Activated T-helper 17 cell treated with anti-CD3 and anti-CD28 coated beads, Interleukin-2, amount 50 U/mL, for 72 hours (primary cell): ENCODE measurements around the gene ABCB9. TPM values are rescaled to one million over a fixed set of nuclear protein-coding genes. Genes with fewer than 3 reads are reported as not detected.

Experiments
- ATAC-seq: fragments of 150-1000 bp; cut with Tn5 transposase; replicated peaks from 2 replicates; pipeline ENCODE4 v1.10.0; 2021; ENCODE audit warnings: mild to moderate bottlenecking, moderate library complexity
- H3K27ac Mint-ChIP-seq: one replicate; pipeline ENCODE4 v1.8.0; 2022; ENCODE audit warnings: mixed read lengths
- H3K27me3 Mint-ChIP-seq: one replicate; pipeline ENCODE4 v1.8.0; 2022; ENCODE audit warnings: mixed read lengths
- H3K36me3 Mint-ChIP-seq: one replicate; pipeline ENCODE4 v1.8.0; 2022; ENCODE audit warnings: low read depth, mild to moderate bottlenecking, mixed read lengths
- H3K4me1 Mint-ChIP-seq: one replicate; pipeline ENCODE4 v1.8.0; 2022; ENCODE audit warnings: mixed read lengths
- H3K4me3 Mint-ChIP-seq: one replicate; pipeline ENCODE4 v1.8.0; 2022; ENCODE audit warnings: mild to moderate bottlenecking, mixed read lengths
- H3K9me3 Mint-ChIP-seq: one replicate; pipeline ENCODE4 v1.8.0; 2022; ENCODE audit warnings: mixed read lengths
- total RNA-seq, 2 donors: library from RNA; stranded (reverse); gene quantifications; one replicate each; pipeline ENCODE4 v1.2.3, GENCODE V29; 2022

Gene ABCB9
- total RNA-seq, 2 donors from 2014 or later = 7.7 to 12.0 TPM

DNA sequence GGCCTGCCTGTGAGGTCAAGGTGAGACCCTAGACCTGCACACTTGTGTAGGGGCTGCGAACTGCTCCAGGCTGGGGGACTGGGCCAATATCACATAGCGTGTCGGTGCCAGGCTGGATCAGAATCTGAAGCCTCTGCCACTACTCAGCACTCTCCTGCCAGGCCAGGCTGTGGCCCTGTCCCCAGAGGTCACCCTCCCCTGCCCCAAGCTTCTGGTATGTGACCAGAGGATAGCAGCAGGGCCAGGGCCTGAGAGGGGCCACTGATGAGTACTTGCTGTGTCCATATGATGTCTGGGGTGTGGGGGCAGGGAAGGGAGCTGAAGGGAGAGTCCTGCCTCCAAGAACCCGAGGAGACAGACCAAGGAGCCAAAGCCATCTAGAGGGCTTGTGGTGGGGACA, 32.1 kb upstream of the ABCB9 start:
- Mint-ChIP-seq H3K27ac (no peak overlapping the region), H3K27me3 (no peaks in the 10 kb centered on the region), H3K9me3 (no peaks in the 10 kb centered on the region), H3K4me1 (no peaks in the 10 kb centered on the region), H3K36me3 (no peaks in the 10 kb centered on the region), H3K4me3 (no peak overlapping the region)
- no peak for ATAC-seq

DNA sequence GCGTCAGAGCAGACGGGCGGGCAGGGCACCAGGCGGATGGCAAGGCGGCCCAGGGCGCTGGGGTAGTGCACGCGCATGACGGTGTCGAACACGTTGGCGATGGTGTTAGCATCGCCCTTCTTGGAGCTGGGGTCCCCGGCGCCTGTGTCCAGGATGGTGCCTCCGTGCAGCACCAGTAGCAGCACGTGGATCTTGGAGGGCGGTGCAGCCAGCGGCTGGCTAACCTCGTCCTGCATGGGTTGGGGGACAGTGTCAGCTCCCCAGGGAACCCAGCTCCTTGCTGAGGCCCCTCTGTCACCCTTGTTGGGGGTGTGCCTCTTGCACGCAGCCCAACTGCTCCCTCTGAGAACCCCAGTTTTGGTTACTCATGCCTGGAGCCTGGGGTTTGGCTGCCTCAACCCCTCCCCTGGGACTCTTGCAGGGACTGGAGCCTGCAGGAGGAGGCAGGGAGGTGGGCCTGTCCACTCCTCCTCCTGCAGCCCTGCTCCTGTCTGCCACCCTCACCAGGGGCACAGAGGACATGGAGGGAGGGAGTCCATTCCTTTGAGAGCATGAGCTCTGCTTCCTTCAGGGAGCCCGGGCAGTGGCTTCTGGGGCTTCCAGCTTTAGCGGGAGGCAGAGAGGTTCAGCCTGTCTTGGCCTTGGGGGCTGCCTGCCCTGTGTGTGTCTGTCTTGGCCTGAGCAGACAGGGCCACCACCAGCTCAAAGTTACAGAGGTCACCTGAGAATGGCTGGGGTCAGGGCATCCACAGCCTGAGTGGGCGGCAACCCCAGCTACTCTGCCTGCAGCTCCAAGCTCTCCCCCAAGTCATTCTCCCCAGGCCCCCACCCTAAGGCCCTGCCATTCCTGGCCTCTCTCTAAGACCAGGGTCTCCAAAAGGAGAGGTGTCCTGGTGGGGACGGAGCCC, 31.3 kb upstream of the ABCB9 start:
- Mint-ChIP-seq H3K27me3 (no peaks in the 10 kb centered on the region), H3K9me3 (no peaks in the 10 kb centered on the region), H3K36me3 (no peaks in the 10 kb centered on the region), H3K4me1 (no peaks in the 10 kb centered on the region), H3K4me3 (no peak overlapping the region), H3K27ac (no peak overlapping the region)
- no peak for ATAC-seq

DNA sequence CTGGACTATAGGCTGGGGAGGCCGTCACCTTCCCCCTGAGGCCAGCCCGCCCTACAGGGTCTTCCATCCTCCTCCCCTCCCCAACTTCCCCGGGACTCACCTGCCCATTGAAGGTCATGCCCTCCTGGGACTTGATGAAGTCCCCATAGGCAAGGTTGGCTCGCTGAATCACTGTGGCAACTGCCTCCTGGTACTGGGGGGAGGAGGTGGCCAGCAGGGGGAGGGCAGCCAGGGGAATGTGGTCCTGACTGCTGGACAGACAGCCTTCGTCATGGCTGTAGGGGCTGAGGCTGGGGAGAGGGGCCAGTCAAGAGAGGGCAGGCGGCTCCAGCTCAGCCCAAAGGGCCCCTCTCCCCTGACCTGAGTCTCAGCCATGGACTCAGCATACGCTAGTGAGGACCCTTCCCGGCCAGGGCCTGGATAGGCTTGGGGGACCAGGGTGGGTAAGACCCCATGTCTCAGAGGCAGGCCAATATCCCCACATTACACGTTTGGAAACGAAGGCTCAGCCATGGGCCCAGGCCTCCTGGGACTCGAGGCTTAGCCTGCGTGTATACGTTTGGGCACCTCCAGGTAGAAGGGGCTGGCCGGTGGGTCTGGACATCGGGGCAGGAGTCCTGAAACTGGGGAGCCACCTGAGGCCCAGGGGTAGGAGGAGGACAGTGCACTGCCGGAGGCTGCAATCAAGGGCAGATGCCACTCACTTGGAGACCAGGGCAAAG, 30.5 kb upstream of the ABCB9 start:
- Mint-ChIP-seq H3K27me3 (no peaks in the 10 kb centered on the region), H3K27ac (no peak overlapping the region)
- ATAC-seq = no peak

DNA sequence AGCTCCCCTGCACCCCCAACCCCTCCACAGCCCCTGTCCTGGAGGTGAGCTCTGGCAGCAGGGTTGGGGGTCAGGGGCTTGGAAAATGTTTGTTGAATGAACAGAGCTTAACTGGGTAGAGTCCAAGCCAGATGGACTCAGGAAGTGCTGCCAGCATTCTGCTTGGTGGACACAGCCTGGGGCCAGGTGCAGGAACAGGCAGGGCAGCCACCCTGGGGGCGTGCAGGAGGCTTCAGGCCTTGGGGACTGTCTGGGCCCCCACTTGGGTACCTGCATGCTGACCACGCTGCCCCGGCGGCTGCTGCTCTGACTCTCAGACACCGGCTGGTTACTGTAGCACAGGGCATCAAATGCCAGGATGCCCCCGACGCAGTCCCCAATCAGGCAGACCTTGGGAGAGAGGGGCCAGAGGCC, 29.9 kb upstream of the ABCB9 start:
- H3K36me3 Mint-ChIP-seq = no peaks in the 10 kb centered on the region
- no peak for ATAC-seq
- H3K27ac Mint-ChIP-seq = no peak overlapping the region
- H3K27me3 Mint-ChIP-seq = no peaks in the 10 kb centered on the region
- no peak overlapping the region for H3K4me3 Mint-ChIP-seq
- no peaks in the 10 kb centered on the region for H3K9me3 Mint-ChIP-seq
- H3K4me1 Mint-ChIP-seq = no peaks in the 10 kb centered on the region

More for the DNA sequence above, 30.5 kb upstream of the ABCB9 start:
- Mint-ChIP-seq H3K9me3 (no peaks in the 10 kb centered on the region), H3K4me3 (no peak overlapping the region), H3K36me3 (no peaks in the 10 kb centered on the region), H3K4me1 (no peaks in the 10 kb centered on the region)

DNA sequence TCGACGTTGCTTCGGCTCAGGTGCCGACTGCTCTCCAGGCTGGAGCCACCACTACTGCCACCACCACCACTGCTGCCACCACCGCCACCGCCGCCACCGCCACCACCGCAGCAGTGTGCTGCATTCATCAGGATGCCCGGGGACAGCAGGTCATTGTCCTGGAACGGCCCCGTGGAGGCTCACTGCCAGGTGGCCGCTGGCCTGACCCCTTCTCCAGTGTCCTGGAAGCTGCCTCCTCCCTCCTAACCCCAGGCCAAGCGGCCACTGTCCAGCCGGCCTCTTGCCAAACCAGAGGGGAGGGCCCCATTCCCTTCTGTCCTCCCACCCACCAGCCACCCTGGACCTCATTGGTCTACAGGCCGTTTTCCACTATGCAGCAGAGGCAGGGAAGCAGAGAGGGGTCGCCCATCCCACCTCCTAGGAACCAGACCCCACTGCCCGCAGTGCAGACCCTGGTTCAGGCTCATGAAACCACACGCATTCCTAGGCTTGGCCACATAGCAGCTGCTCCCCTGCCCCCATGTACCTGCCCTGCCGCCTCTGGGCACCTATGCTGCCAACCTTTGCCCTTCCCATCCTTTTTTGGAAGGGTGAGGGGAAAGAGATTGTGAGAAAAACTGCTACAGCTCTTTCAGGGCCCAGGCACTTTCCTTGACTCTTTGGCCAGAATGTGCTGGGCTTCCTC, 29.4 kb upstream of the ABCB9 start:
- Mint-ChIP-seq H3K27me3 (no peaks in the 10 kb centered on the region), H3K4me1 (no peaks in the 10 kb centered on the region), H3K36me3 (no peaks in the 10 kb centered on the region), H3K27ac (no peak overlapping the region), H3K9me3 (no peaks in the 10 kb centered on the region), H3K4me3 (no peak overlapping the region)
- ATAC-seq = no peak

DNA sequence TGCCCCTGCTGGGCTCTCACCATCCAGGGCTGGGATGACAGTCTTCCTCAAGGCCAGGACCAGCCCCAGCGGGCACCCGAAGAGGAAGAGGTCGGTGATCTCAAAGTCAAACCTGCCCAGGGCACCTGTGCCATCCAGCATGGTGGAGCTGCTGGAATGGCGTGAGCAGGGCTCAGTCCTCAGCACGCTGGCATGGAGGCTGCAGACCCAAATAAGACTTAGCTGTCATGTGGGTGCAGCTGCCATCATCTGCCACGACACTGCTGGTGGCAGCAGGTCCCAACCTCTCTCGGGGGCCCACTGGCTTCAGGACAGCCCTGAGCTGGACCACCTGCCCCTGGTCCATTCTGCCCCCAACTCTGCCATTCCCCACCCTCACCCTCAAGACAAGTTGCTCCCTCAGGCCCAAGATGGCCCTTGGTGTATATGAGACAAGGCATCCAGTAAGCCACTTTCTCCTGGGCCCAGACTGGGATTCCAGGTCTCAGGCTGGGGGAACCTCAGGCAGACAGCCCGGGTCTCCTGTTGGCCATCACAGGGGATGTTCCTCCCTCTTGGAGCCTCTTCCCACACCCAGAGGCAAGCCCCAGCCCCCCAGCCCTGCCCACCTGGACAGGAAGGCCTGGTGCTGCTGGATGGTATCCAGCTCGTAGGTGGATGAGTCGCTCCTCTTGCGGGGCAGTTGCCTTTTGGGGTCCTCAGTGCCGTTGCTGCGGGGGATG, 28.7 kb upstream of the ABCB9 start:
- no peak overlapping the region for H3K4me3 Mint-ChIP-seq
- no peaks in the 10 kb centered on the region for H3K4me1 Mint-ChIP-seq
- no peaks in the 10 kb centered on the region for H3K9me3 Mint-ChIP-seq
- ATAC-seq = no peak
- H3K27ac Mint-ChIP-seq = no peak overlapping the region
- H3K27me3 Mint-ChIP-seq = no peaks in the 10 kb centered on the region
- no peaks in the 10 kb centered on the region for H3K36me3 Mint-ChIP-seq

DNA sequence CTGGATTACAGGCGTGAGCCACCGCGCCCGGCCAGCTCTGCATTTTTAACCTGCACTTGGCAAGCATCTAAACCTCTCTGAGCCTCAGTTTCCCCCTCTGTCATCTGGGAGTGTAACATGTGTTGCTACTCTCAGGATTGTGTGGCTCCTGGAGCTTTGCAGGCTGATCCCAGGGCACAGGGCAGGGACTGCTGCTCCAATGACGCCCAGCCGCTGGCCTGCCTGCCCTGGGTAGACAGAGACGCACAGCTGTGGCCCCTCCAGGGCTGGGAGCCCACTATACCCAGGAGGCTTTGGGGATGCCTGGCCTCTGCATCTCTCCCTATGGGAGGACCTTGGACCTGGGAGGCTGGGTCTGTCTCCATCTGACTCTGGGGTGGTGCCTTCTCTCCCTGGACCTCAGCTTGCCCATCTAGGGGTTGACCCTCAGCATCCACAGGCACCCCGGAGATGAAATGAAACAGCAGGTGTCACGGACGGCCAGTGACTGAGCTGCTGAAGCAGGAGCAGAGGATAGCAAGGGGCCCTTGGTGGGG, 27.9 kb upstream of the ABCB9 start:
- Mint-ChIP-seq H3K9me3 (no peaks in the 10 kb centered on the region), H3K36me3 (no peaks in the 10 kb centered on the region), H3K4me3 (no peak overlapping the region), H3K27me3 (no peaks in the 10 kb centered on the region), H3K27ac (no peak overlapping the region), H3K4me1 (no peaks in the 10 kb centered on the region)
- ATAC-seq = no peak

DNA sequence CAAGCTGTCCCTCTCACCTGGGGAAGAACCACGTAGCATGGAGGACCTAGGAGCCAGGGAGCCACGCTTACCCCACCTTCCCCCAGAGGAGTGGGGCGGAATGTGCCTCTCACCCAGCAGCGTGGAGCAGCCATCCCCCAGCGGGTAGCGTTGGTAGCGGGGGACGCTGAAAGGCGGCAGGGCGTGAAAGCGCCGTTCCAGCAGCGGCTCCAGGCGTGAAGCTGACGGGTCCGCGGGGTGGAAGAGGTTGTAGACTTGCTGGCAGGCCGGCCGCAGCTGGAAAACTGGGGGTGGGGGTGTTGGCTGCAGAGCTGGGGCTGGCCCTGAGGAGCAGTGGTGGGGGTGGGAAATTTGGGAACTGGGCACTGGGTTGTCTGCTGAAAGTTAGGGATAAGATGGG, 26.1 kb upstream of the ABCB9 start:
- H3K4me1 Mint-ChIP-seq = no peaks in the 10 kb centered on the region
- H3K4me3 Mint-ChIP-seq = no peak overlapping the region
- H3K9me3 Mint-ChIP-seq = no peaks in the 10 kb centered on the region
- no peak overlapping the region for H3K27ac Mint-ChIP-seq
- H3K27me3 Mint-ChIP-seq = no peaks in the 10 kb centered on the region
- no peak for ATAC-seq
- H3K36me3 Mint-ChIP-seq = no peaks in the 10 kb centered on the region

DNA sequence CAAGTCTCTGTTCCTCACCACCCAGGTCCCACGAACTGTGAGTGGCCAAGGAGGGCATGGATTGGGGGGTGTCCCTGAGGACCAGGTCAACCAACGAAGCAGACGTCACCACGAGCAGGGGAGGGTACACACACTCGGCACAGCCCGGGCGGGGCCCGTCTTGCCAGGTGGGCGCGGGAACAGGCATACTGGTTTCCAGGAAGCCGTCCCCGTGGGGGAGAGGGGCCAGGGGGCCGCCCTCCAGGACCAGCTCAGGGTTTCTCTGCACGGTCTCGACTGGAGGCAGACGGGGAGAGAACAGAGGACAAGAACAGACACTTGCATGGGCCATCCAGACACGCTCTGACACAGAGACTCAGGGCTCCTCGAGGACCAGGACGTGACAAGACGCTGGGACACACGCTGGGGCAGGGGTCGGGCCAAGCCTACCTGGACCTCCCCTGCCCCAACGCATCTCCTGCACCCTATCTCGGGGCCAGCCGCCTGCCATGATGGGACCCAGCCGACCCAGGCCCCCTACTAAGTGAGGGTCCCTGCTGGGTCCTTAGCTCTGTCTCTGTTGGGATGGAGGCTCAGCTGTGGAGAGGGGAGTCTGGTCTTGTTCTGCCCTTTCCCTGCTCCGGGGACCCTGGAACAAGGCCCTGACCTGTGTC, 25.5 kb upstream of the ABCB9 start:
- Mint-ChIP-seq H3K27ac (no peak overlapping the region), H3K9me3 (no peaks in the 10 kb centered on the region), H3K27me3 (no peaks in the 10 kb centered on the region), H3K4me1 (no peaks in the 10 kb centered on the region), H3K36me3 (no peaks in the 10 kb centered on the region), H3K4me3 (no peak overlapping the region)
- no peak for ATAC-seq

DNA sequence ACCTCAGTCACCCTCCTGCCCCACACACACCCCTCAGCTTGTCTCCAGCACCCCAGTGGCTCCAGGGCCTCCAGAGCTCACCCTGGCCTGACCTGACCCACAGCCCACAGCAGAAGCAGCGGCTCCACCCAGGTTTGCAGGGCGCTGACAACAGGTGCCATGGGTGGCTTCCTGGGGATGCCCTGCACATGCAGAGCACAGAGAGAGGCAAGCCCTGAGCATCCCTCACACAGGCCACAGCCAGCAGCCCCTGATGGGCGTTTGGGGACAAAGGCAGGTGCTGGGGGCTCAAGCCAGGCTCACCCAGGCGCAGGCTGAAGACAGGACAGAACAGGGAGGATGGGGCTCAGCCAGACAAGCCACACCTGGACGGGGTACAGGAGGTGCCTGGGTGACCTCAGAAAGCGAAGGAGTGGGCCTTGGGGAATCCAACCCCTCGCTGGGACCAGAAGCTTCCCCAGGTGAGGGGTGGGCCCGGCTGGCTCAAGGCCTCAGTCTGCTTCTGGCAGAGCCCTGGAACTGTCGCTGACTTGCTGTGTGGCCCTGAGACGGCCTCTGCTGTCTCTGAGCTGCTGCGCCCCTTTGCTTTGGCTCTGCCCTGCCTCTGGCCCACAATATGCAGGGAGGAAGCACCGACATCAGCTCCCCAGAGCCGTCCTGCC, 24.8 kb upstream of the ABCB9 start:
- Mint-ChIP-seq H3K4me3 (no peak overlapping the region), H3K36me3 (no peaks in the 10 kb centered on the region), H3K9me3 (no peaks in the 10 kb centered on the region), H3K27ac (no peak overlapping the region), H3K27me3 (no peaks in the 10 kb centered on the region), H3K4me1 (no peaks in the 10 kb centered on the region)
- no peak for ATAC-seq

DNA sequence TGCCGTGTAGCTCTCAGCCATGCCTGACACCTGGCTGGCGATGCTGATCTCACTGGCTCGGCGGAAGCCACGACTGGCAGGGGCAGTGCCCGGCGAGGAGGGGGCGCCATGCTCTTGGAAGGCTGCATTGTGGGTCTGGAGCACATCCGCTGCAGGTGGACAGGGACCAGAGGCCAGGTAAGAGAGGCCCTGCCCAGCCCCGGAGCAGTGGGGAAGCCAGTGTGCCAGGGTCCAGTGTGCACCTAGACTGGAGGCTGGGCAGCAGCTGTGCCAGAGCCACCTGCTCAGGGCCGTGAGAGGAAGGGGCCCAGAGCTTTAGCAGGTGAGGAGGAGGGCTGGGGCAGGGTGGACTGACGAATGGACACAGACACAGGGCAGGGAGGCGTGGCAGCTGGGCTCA, 24.3 kb upstream of the ABCB9 start:
- H3K4me1 Mint-ChIP-seq = no peaks in the 10 kb centered on the region
- no peak for ATAC-seq
- H3K4me3 Mint-ChIP-seq = no peak overlapping the region
- no peaks in the 10 kb centered on the region for H3K27me3 Mint-ChIP-seq
- H3K9me3 Mint-ChIP-seq = no peaks in the 10 kb centered on the region
- no peak overlapping the region for H3K27ac Mint-ChIP-seq
- no peaks in the 10 kb centered on the region for H3K36me3 Mint-ChIP-seq

DNA sequence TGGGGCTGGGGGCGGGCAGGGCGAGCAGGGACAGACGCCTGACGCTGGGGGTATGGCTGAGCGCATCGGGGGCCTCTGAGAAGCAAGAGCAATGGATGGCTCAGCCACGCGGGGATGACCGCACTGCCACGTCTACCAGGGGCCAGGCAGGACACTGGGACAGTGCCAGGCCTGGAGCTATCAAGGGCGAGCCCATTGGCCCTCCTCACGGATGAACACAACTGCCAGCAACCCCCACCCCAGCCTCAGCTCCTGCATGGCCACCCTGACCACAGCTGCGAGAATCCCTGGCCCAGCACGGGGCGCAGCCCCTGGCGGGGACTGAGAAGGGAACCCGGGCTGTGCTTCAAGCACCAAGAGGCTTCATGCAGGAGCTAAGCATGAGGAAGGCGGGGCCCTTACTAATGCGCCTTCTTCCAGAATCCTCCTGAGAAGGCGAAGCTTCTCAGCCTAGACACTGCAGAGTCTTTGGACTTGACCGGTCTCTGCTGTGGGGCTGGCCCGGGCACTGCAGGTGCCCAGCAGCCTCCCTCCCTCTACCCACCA, 23.7 kb upstream of the ABCB9 start:
- no peak overlapping the region for H3K4me3 Mint-ChIP-seq

DNA sequence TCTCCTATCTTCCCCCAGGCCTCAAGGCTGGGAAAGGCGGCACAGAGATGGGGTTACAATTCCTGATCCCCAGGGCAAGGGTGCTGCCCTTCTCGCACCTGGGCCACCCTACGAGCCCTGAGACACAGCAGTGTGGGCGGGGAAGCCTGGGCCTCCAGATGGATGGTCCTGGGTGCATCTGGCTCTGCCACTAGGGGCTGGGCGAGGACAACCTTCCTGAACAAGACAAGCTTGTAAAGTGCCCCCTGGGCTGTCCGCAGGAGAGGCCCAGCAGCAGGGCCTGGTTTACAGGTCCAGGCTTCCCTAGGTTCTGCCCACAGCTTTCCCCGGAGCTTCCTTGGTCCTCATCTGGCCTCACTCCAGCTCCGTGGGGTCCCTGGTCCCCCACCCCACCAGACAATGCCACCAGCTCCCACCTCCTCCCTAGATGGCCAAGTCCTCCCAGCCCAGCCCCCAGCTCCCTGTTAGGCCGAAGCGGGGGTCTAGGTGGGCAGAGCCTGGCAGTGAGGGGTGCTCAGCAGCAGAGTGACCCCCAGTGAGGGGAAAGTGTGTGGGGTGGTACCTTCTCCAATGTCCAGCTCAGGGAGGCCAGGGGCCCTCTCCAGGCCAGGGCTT, 23.1 kb upstream of the ABCB9 start:
- Mint-ChIP-seq H3K4me1 (peaks cover 4% of the 10 kb centered on the region), H3K36me3 (no peaks in the 10 kb centered on the region), H3K27ac (no peak overlapping the region), H3K27me3 (no peaks in the 10 kb centered on the region), H3K4me3 (no peak overlapping the region), H3K9me3 (no peaks in the 10 kb centered on the region)
- no peak for ATAC-seq

More for the DNA sequence above, 23.7 kb upstream of the ABCB9 start:
- Mint-ChIP-seq H3K36me3 (no peaks in the 10 kb centered on the region), H3K27me3 (no peaks in the 10 kb centered on the region), H3K27ac (no peak overlapping the region), H3K9me3 (no peaks in the 10 kb centered on the region), H3K4me1 (peaks cover 3% of the 10 kb centered on the region)
- no peak for ATAC-seq
